T-helper 22 cell (primary cell): ENCODE measurements around the gene KIF26B.

ENCODE experiments used
- DNase-seq: peaks from one replicate; pipeline ENCODE4 v3.0.0-alpha.2; 2020; ENCODE audit warnings: low read depth

Gene KIF26B

GRCh38 chr1:245598524-245599305, 443.9 kb downstream of the KIF26B start:
- DNase-seq, result no peak

DNA sequence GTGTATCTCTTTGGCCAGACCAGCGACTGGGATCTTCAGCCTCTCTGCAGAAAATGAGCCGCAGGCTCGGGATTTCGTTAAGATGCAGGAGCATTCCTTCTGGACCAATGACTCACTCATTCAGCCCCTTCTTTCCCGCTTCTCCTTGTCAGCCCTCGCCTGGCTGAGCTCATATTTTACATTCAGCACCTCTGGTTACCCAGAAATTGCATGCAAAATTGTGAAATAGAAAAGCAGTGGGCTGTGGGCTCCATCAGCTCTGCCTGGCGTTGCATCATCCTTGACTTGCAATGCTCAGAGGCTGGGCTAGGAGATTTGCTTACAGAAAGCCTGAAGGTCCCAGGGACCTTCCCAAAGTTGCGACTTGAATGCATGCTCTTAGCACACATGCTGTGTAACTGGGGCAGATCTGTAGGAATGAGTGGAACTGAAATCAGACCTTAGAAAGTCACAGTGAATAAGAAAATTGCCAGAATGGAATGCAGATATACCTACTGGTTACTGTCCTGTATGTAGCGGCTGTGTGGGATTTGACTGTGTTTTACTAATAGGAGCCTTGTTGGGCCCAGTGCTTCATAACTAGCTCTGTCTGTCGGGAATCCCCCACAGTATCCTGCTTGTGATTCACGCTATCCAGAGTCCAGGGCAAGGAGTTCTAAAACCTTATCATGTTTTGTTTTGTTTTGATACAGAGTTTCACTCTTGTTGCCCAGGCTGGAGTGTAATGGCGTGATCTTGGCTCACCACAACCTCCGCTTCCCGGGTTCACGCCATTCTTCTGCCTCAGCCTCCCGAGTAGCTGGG, 444.8 kb downstream of the KIF26B start:
- DNase-seq, result no peak

- DNase-seq, result no peak
These were observed 445.9 kb downstream of the KIF26B start for GRCh38 chr1:245600658-245601057.

DNA sequence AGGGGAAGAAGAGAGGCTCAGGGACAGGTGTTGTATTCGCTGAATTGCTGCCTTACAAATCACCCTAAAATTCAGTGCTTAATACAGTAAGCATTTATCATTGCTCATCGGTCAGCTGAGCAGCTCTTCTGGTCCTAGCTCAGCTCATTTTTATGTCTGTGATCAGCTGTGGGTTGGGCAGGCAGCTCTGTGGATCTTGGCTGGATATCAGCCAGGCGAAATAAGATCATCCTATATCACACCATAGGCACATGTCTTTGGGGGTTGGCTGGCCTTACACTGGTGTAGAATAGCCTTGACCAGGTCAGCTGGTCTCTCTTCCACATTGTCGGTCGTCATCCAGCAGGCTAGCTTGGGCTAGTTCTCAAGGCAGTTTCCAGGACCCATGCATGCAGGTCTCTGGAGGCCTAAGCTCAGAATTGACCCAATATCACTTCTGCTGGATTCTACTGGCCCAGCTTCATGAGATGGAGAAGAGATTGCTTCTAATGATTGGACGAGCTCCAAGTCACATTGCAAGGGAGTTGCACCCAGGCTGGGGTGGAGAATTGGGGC, 448.6 kb downstream of the KIF26B start:
- DNase-seq, result no peak

DNA sequence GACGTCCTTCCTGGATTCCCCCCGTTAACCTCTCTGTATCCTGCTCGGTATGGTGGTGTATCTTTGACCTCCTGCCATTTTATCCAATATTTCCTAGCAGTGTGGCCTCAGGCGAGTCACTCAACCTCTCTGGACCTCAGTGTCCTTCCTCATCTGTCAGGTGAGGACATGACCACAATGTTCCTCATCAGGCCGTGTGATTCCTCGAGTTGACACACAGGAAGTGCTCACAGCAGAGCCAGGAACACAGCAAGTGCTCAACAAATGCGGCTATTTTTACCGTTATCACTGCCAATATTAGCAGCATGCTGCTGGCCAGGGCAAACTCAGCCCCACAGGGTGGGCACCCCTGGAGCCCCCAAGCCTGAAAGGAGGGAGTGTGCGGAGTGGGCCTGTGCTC, 450.2 kb downstream of the KIF26B start:
- no peak for DNase-seq

GRCh38 chr1:245605480-245606156, 450.8 kb downstream of the KIF26B start:
- DNase-seq, result no peak

- no peak for DNase-seq
These were observed 451.5 kb downstream of the KIF26B start for GRCh38 chr1:245606157-245606725.

- no peak for DNase-seq
These were observed 453.5 kb downstream of the KIF26B start for GRCh38 chr1:245608271-245608670.

DNA sequence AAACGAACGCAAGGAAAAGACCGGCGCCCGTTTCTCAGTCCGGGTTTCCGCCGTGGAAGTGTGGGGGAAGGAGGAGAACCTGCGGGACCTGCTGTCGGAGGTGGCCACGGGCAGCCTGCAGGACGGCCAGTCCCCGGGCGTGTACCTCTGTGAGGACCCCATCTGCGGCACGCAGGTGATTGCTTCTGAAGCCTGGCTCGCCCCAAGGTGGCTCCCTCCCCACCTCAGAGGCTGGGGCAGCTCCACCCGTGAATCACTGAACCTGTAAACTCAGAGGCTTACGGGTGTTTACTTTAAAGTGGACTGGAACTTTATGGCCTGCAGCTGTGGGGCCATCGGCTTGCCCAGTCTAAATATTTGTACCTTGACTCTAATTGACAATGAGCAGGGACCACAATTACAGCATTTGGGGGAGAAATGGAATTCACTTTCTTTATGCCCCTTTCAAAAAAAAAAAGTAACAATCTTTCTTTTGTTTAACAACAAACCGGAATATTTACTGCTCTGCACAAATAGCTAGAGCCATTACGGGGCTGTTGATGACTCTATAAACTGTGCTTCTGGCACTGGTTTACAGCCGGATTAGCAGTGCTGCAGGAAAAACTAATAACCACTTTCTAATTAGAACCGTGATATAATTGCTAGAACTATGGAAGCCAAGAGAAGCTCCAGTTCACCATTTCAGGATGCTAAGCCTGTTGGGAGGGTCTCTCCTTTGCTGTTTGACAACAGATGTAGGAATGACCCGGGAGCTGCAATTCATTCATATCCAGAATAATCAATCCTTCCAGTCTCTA, 454.8 kb downstream of the KIF26B start:
- no peak for DNase-seq

DNA sequence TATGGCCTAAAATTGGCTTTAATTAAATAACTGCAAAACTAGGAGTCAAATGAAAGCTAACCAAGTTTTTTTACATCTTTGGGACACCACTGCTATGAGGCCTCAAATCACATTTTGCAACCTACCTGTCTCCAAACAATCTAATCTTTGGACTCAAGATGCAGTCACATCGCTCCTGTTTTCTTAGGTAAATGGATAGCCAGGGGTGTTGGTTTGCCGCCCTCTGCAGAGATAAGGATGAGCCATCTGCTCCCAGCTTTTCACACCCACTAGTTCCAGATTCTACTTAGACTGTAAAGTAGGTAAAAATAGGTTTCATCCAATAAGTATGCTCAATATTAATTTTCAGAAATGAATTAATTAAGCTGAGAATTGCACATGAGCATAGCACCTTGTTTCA, 456.5 kb downstream of the KIF26B start:
- DNase-seq, result no peak

DNA sequence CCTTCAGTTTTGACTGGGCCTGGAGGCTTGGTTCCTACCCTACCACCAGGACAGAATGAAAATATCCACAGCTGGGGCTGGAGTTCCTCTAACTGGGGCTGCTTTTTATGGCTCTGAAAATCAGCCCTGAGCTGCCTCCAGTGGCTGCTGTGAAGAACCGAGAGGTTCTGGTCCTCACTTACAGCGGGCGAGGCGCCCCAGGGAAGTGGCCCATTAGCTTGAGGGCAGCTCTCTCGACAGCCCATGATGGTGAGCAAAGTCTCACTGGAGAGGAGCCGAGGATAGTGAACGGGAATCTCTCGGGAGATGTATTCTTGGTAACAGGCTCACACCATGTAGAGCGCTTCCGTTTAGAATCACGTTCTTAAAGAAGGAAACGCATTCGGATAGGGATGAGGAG, 459.7 kb downstream of the KIF26B start:
- DNase-seq, result no peak

DNA sequence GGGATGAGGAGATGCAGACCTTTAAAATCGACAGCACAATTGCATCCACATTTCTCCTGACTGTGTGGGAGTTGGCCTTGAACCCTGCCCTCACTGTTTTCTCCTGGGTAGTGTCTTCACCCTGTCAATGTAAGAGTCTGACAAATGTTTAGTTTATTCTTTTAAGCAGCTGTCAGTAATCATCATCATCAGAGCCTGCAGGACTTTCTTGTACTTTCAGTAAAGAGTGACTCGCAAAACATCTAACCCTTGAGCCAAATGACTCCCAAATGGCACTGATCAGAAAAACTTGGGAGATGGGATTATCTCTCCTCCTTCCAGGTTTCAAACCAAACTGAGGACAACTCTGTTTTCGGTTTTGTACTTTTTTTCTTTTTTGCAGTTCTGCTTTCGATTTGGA, 460.2 kb downstream of the KIF26B start:
- no peak for DNase-seq

DNA sequence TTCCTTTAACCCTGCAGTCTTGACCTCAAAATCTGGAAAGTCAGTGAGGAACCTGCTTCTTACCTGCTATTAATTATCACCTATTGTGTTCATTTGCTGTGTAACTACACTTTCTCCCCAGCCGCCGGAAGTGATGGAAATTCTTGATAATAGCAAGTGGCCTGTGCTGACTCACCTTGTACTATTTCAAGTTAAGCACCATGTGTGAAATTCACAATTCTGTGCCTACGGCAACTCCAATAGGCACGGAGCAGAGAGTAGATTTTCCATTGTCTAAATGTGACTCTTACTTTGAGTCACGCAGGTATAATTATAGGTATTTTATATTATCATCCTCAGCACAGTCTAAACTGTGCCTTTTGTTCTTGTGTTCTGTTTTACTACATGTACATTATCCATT, 466.8 kb downstream of the KIF26B start:
- no peak for DNase-seq

- no peak for DNase-seq
These were observed 467.7 kb downstream of the KIF26B start for GRCh38 chr1:245622332-245623014.

DNA sequence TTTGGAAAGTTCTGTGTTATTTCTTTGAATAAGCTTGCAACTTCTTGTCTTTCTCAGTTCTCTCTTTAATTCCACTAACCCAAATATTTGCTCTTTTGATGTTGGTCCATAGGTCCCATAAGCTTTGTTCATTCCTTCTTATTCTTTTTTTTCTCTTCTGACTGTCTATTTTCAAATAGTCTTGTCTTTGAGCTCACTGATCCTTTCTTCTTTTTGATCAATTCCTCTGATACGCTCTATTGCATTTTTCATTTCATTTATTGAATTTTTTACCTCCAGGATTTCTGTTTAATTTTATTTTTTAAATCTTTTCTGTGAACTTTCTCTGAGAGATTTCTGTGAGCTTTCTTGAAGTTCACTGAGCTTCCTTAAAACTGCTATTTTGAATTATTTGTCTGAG, 486.6 kb downstream of the KIF26B start:
- DNase-seq, result no peak

DNA sequence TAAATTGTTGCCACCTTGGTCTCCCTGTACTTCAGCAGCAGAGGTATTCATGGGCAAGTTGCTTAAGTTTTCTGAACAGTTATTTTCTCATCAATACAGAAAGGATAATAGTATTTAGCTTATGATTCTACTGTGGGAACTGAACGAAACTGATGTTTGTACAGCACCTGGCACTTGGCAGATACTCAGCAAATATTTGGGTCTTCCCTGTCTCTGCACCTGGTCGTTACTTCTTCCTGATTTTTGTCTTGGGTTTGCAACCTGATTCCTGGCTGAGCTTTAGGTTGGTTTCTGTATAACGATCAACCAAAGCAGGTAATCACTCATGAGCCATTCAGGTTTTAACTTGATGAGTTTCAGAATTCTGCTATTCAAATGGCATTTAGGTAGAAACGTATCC, 490.6 kb downstream of the KIF26B start:
- DNase-seq, result no peak

- no peak for DNase-seq
These were observed 491.1 kb downstream of the KIF26B start for GRCh38 chr1:245645894-245646293.

DNA sequence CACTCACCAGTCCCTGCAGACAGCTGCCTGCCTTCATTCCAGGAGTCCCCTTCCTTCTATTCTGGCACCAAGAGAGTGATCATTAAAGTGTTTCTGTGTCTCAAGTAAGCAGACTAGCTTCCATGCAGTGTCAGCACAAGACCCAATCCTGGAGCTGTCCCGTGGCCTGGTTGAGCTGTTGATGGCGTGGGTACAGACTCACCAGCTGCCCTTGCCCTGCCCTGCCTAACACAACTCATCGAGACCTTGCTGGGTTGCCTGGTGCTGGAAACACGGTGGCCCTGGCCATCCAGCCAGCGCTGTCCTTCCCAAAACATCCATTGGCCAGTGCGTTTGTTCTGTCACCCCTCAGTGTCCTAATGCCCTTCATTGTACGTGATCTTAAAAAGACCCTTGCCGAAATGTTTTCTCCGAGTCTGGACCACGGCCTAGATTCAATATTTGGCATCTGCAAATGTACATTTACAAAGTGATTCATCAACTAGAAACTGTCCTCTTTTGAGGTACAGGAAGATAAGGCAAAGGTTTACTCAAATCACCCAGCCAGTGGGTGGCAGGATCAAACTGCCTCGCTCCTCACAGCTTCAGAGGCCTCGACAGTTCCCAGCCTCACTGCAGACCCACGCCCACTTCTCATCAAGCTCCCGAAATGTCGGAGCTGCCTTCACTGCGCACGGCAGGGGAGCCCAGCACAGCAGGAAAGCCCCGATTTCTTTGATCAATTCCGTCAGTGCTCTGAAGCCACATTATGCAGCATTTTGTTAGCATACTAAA, 494.2 kb downstream of the KIF26B start:
- DNase-seq, result no peak

DNA sequence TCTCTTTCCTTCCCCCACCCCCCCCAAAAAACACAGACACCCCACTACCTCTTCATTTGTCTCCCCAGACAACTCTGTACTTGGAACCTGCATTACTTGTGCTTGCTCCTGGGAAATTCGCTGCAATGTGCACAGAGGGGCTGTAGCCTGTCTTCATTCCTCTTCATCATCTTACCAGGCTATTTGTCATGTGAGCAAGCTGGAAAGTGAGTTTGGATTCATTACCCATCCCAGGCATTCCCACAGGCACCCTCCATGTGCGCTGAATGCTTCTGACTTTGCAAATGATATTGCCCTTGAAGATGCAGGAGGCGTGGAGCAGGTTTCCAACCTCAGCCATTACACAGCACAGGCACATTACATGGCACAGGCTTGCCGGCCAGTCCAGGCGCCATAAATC, 494.9 kb downstream of the KIF26B start:
- no peak for DNase-seq

GRCh38 chr1:245650441-245650960, 495.7 kb downstream of the KIF26B start:
- DNase-seq, result no peak
